A549 (cell line): ENCODE measurements around the gene BCCIP. TPM values are rescaled to one million over a fixed set of nuclear protein-coding genes. Genes with fewer than 3 reads are reported as not detected.

Source experiments
- ATAC-seq, 2 experiments: fragments of 200-7000 bp in 1 of 2; fragments of >200 bp in 1 of 2; cut with Nextera tagmentation in 1 of 2; cut with Tn5 transposase in 1 of 2; 3 replicates each; pipeline versions ENCODE4 v1.8.0 to v1.9.1; 2018 to 2020; ENCODE audit warnings: mild to moderate bottlenecking in 1 of 2, moderate library complexity in 1 of 2
- CTCF ChIA-PET: fragments of 300-600 bp; sonication (Branson Sonifier 250); formaldehyde crosslinking; extraction: SDS; loops from one replicate; lab custom pipeline; 2021; ENCODE audit warnings: antibody characterized with exemption, inconsistent platforms; lab: Yijun Ruan, JAX
- POLR2A ChIA-PET: fragments of 350-600 bp; formaldehyde crosslinking; extraction: SDS; loops from one replicate; lab custom pipeline; 2021; ENCODE audit warnings: antibody characterized with exemption, inconsistent platforms; lab: Yijun Ruan, JAX
- DNase-seq, 2 experiments: peaks; one replicate each; pipeline versions ENCODE4 v3.0.0 to v3.0.0-alpha.2; 2011 to 2016; ENCODE audit warnings: low read depth in 1 of 2, low spot score in 1 of 2
- FAIRE-seq: peaks from 2 replicates; lab custom pipeline; 2011; peaks lifted over from hg19 to GRCh38; lab: Jason Lieb, UNC
- H3K27ac ChIP-seq, 2 experiments: fragments of >200 bp; sonication (Bioruptor Twin); formaldehyde crosslinking; 3 replicates each; pipeline ENCODE4 v1.5.1; 2016 to 2017
- H3K4me1 ChIP-seq: fragments of >200 bp; sonication (Bioruptor Twin); formaldehyde crosslinking; 3 replicates; pipeline ENCODE4 v1.6.1; 2016
- H3K4me2 ChIP-seq: fragments of >200 bp; sonication (Bioruptor Twin); formaldehyde crosslinking; 3 replicates; pipeline ENCODE4 v1.6.1; 2016
- H3K4me3 ChIP-seq: fragments of >200 bp; sonication (Bioruptor Twin); formaldehyde crosslinking; 3 replicates; pipeline ENCODE4 v1.5.1; 2016
- H3K9me3 ChIP-seq: fragments of >200 bp; sonication (Bioruptor Twin); formaldehyde crosslinking; 3 replicates; pipeline ENCODE4 v1.6.1; 2016
- CHD4 ChIP-seq: fragments of 200-600 bp; sonication (generic); IDR thresholded peaks from 2 replicates; pipeline ENCODE4 v1.6.1; 2016; ENCODE audit warnings: antibody characterized with exemption, mild to moderate bottlenecking, borderline replicate concordance
- EHMT2 ChIP-seq: fragments of 200-600 bp; sonication (generic); IDR thresholded peaks from 2 replicates; pipeline ENCODE4 v1.6.1; 2016; ENCODE audit warnings: antibody characterized with exemption, low read depth, mild to moderate bottlenecking, moderate library complexity
- ELK1 ChIP-seq: fragments of 150-350 bp; IDR thresholded peaks from 2 replicates; pipeline ENCODE4 v1.6.1; 2014; ENCODE audit warnings: low read depth, mild to moderate bottlenecking, low read length
- ESRRA ChIP-seq: fragments of 150-350 bp; IDR thresholded peaks from 2 replicates; pipeline ENCODE4 v1.6.1; 2014; ENCODE audit warnings: mild to moderate bottlenecking, low read length, borderline replicate concordance
- FOSB ChIP-seq: fragments of 250-450 bp; sonication (Bioruptor Pico); IDR thresholded peaks from 2 replicates; pipeline ENCODE4 v1.5.0; 2020; ENCODE audit warnings: mild to moderate bottlenecking, moderate library complexity
- FOSL2 ChIP-seq, 2 experiments: fragments of 450-650 bp in 1 of 2; fragments of >200 bp in 1 of 2; sonication (Bioruptor Twin) in 1 of 2; formaldehyde crosslinking; IDR thresholded peaks; 2 replicates each; pipeline versions ENCODE4 v1.5.0 to v1.6.1; 2016 to 2020; ENCODE audit warnings: mild to moderate bottlenecking in 1 of 2, moderate library complexity in 1 of 2
- GATA3 ChIP-seq: IDR thresholded peaks from 2 replicates; pipeline ENCODE4 v1.6.1; 2012; ENCODE audit warnings: borderline replicate concordance
- HDAC2 ChIP-seq: fragments of 200-600 bp; sonication (generic); IDR thresholded peaks from 2 replicates; pipeline ENCODE4 v1.6.1; 2016
- HMGXB4 ChIP-seq: fragments of 250-450 bp; sonication (Bioruptor Pico); IDR thresholded peaks from 2 replicates; pipeline ENCODE4 v1.5.0; 2021; ENCODE audit warnings: mild to moderate bottlenecking, moderate library complexity, borderline replicate concordance
- HOXA7 ChIP-seq: fragments of 250-450 bp; sonication (Bioruptor Pico); IDR thresholded peaks from 2 replicates; pipeline ENCODE4 v1.5.0; 2020; ENCODE audit warnings: mild to moderate bottlenecking, moderate library complexity
- JUN ChIP-seq, 2 experiments: fragments of >200 bp; sonication (Bioruptor Twin); formaldehyde crosslinking; IDR thresholded peaks; 2 replicates in 1 of 2; 3 replicates in 1 of 2; pipeline ENCODE4 v1.6.1; 2016 to 2017
- KDM1A ChIP-seq: fragments of 200-600 bp; sonication (generic); IDR thresholded peaks from 2 replicates; pipeline ENCODE4 v1.6.1; 2016; ENCODE audit warnings: low read depth, mild to moderate bottlenecking
- MAX ChIP-seq: IDR thresholded peaks from 2 replicates; pipeline ENCODE4 v1.6.1; 2012
- MAZ ChIP-seq: fragments of 150-350 bp; IDR thresholded peaks from 2 replicates; pipeline ENCODE4 v1.6.1; 2014; ENCODE audit warnings: antibody characterized with exemption, low read depth, low read length, borderline replicate concordance
- PBX3 ChIP-seq: IDR thresholded peaks from 2 replicates; pipeline ENCODE4 v1.6.1; 2012
- POLR2AphosphoS2 ChIP-seq: conservative IDR thresholded peaks from 2 replicates; pipeline ENCODE4 v1.6.1; 2012; ENCODE audit warnings: low read length, improper control_type of control experiment, inconsistent platforms
- RAD21 ChIP-seq, 2 experiments: fragments of >200 bp in 1 of 2; sonication (Bioruptor Twin) in 1 of 2; formaldehyde crosslinking in 1 of 2; IDR thresholded peaks in 1 of 2; conservative IDR thresholded peaks in 1 of 2; 2 replicates in 1 of 2; 3 replicates in 1 of 2; pipeline ENCODE4 v1.6.1; 2012 to 2018; ENCODE audit warnings: inconsistent platforms in 1 of 2
- RARB ChIP-seq: fragments of 250-450 bp; sonication (Bioruptor Pico); IDR thresholded peaks from 2 replicates; pipeline ENCODE4 v1.8.0; 2021; ENCODE audit warnings: mild to moderate bottlenecking, moderate library complexity
- RCOR1 ChIP-seq: fragments of 150-350 bp; IDR thresholded peaks from 2 replicates; pipeline ENCODE4 v1.6.1; 2014; ENCODE audit warnings: antibody characterized with exemption, low read length, low read depth
- RNF2 ChIP-seq: fragments of 200-600 bp; sonication (generic); IDR thresholded peaks from 2 replicates; pipeline ENCODE4 v1.6.1; 2016; ENCODE audit warnings: low read depth, mild to moderate bottlenecking, antibody characterized with exemption, moderate library complexity, borderline replicate concordance
- TP53 ChIP-seq: fragments of 250-450 bp; sonication (Bioruptor Pico); IDR thresholded peaks from 2 replicates; pipeline ENCODE4 v1.5.0; 2021; ENCODE audit warnings: mild to moderate bottlenecking, moderate library complexity
- USF2 ChIP-seq: fragments of 450-650 bp; IDR thresholded peaks from 2 replicates; pipeline ENCODE4 v1.6.1; 2014; ENCODE audit warnings: antibody characterized with exemption
- ZFP36 ChIP-seq: fragments of 450-650 bp; IDR thresholded peaks from 2 replicates; pipeline ENCODE4 v1.6.1; 2014; ENCODE audit warnings: borderline replicate concordance; ENCODE audit not compliant: partially characterized antibody
- ZNF302 ChIP-seq: fragments of 250-450 bp; sonication (Bioruptor Pico); IDR thresholded peaks from 2 replicates; pipeline ENCODE4 v1.9.0; 2021; ENCODE audit warnings: inconsistent platforms, mild to moderate bottlenecking, moderate library complexity
- ZSCAN20 ChIP-seq: fragments of 250-450 bp; sonication (Bioruptor Pico); IDR thresholded peaks from 2 replicates; pipeline ENCODE4 v1.8.0; 2022; ENCODE audit warnings: mild to moderate bottlenecking, moderate library complexity
- WGBS: methylation state at CpG from one replicate; pipeline ENCODE4 v1.1.6; 2017; ENCODE audit errors: missing lambda C conversion rate; 5-methylcytosine and 5-hydroxymethylcytosine counted together
- polyA plus RNA-seq, 4 experiments: library from polyadenylated mRNA; depleted of rRNA in 3 of 4; stranded (reverse); fragments of >200 nt; fragmentation: RNase III in 1 of 4; extraction: RNeasy Plus Mini Kit Qiagen cat#74134 plus additional on column Dnase treatment in 1 of 4; gene quantifications; 2 replicates in 3 of 4; 3 replicates in 1 of 4; pipeline ENCODE4 v1.2.3, GENCODE V29; 2011 to 2017

The BCCIP gene
- polyA plus RNA-seq, 2 of the 4 experiments (the other 2 are of a cell fraction) = 130 to 140 TPM

GRCh38 chr10:125850766-125851731 is 27.7 kb downstream of the BCCIP start:
- FAIRE-seq (no peak), ATAC-seq (no peak), DNase-seq (no peak)
- H3K27ac ChIP-seq = no peak overlapping the region
- ChIA-PET CTCF (interaction anchor here (1.4 to 1.6 kb wide), 2 partner anchors 18 to 653 kb away, joined by 4 read pairs; no protein-coding TSS in a partner anchor), POLR2A (no interaction called here)
- H3K4me3 ChIP-seq = no peak overlapping the region
- WGBS = 96% methylated on average over 2 of the region's 2 CpGs
- H3K4me2 ChIP-seq = no peak overlapping the region
- TF ChIP-seq POLR2AphosphoS2 = no peak
- TF ChIP-seq KDM1A = no peak
- TF ChIP-seq ELK1 = no peak
- TF ChIP-seq USF2 = no peak
- no peak for TF ChIP-seq RCOR1
- TF ChIP-seq ESRRA = no peak
- TF ChIP-seq TP53 (CRISPR knock-in tag) = no peak
- TF ChIP-seq HDAC2 = no peak
- TF ChIP-seq RARB (CRISPR knock-in tag) = no peak
- TF ChIP-seq FOSL2 (IDR thresholded peaks at IDR 0.05) = no peak
- TF ChIP-seq FOSL2 (CRISPR knock-in tag; IDR thresholded peaks at IDR 0.05) = no peak
- no peak for TF ChIP-seq HMGXB4 (CRISPR knock-in tag)
- TF ChIP-seq MAZ = no peak
- no peak for TF ChIP-seq RAD21 (conservative IDR thresholded peaks at IDR 0.05 in 1 of 2, IDR thresholded peaks at IDR 0.05 in 1 of 2)
- H3K4me1 ChIP-seq = no peaks in the 10 kb centered on the region
- H3K9me3 ChIP-seq = no peaks in the 10 kb centered on the region

GRCh38 chr10:125852487-125852886 is 29.1 kb downstream of the BCCIP start:
- no peaks in the 10 kb centered on the region for H3K4me1 ChIP-seq
- no peak overlapping the region for H3K27ac ChIP-seq
- ATAC-seq (no peak), DNase-seq (no peak), FAIRE-seq (no peak)
- ChIA-PET CTCF (interaction anchor here (1.6 kb wide), 1 partner anchor 16 kb away, joined by 4 read pairs; no protein-coding TSS in a partner anchor), POLR2A (no interaction called here)
- no peaks in the 10 kb centered on the region for H3K9me3 ChIP-seq
- H3K4me2 ChIP-seq = no peak overlapping the region
- H3K4me3 ChIP-seq = no peak overlapping the region
- WGBS = 93% methylated on average over 7 of the region's 7 CpGs
- TF ChIP-seq HDAC2 (no peak), ZNF302 (CRISPR knock-in tag) (no peak), RAD21 (conservative IDR thresholded peaks at IDR 0.05 in 1 of 2, IDR thresholded peaks at IDR 0.05 in 1 of 2) (no peak), POLR2AphosphoS2 (no peak), RNF2 (no peak), JUN (IDR thresholded peaks at IDR 0.05) (no peak), CHD4 (no peak), ZFP36 (no peak), EHMT2 (no peak), PBX3 (no peak), HOXA7 (no peak), ZSCAN20 (no peak), TP53 (CRISPR knock-in tag) (no peak), MAX (no peak), FOSB (no peak), GATA3 (no peak)
